ENCODE results near the gene MBNL2.

- TF ChIP-seq POLR2AphosphoS5 (IDR thresholded peaks at IDR 0.05; ENCODE audit: low read depth, low read length) (no peak), POLR2A (IDR thresholded peaks at IDR 0.05; ENCODE audit: low read depth, low read length) (no peak)
Observed at GRCh38 chr13:97364031-97364430, 141.9 kb downstream of the MBNL2 start.
